OCI-LY1 (cell line): ENCODE data around the gene ERLIN1.

Experiments used
- H2AFZ ChIP-seq: fragments of 200-600 bp; sonication (generic), shearing (Covaris generic); 2 replicates; pipeline ENCODE4 v1.6.0; 2014; ENCODE audit warnings: antibody characterized with exemption, mild to moderate bottlenecking, low read length
- H3F3A ChIP-seq: fragments of 200-600 bp; sonication (generic), shearing (Covaris generic); 2 replicates; pipeline ENCODE4 v1.6.0; 2014; ENCODE audit warnings: mild to moderate bottlenecking, antibody characterized with exemption, low read length, moderate library complexity; ENCODE audit not compliant: insufficient read depth
- H3K27ac ChIP-seq: fragments of 200-600 bp; sonication (generic); 2 replicates; pipeline ENCODE4 v1.5.1; 2014; ENCODE audit warnings: low read length, mixed run types, mild to moderate bottlenecking, low read depth; ENCODE audit not compliant: poor library complexity, severe bottlenecking
- H3K27me3 ChIP-seq: fragments of 200-600 bp; sonication (generic); 2 replicates; pipeline ENCODE4 v1.6.0; 2014; ENCODE audit warnings: antibody characterized with exemption, mild to moderate bottlenecking, low read length, moderate library complexity; ENCODE audit not compliant: insufficient read depth
- H3K36me3 ChIP-seq: fragments of 200-600 bp; sonication (generic); 2 replicates; pipeline ENCODE4 v1.6.1; 2014; ENCODE audit warnings: mild to moderate bottlenecking, antibody characterized with exemption, low read length, moderate library complexity, mixed read lengths; ENCODE audit not compliant: insufficient read depth
- H3K4me1 ChIP-seq: fragments of 200-600 bp; sonication (generic); 2 replicates; pipeline ENCODE4 v1.5.1; 2014; ENCODE audit warnings: mild to moderate bottlenecking, low read length, moderate library complexity; ENCODE audit not compliant: insufficient read depth, severe bottlenecking
- H3K4me2 ChIP-seq: fragments of 200-600 bp; sonication (generic), shearing (Covaris generic); 2 replicates; pipeline ENCODE4 v1.6.1; 2014; ENCODE audit warnings: low read length
- H3K4me3 ChIP-seq: fragments of 200-600 bp; sonication (generic); 2 replicates; pipeline ENCODE4 v1.5.1; 2014; ENCODE audit warnings: low read length, low read depth, mild to moderate bottlenecking, mixed read lengths; ENCODE audit not compliant: poor library complexity, severe bottlenecking
- H3K79me2 ChIP-seq: fragments of 200-600 bp; shearing (Covaris generic); 2 replicates; pipeline ENCODE4 v1.6.1; 2016; ENCODE audit warnings: mixed run types, low read length, mixed read lengths; ENCODE audit not compliant: insufficient read depth
- H3K9ac ChIP-seq: fragments of 200-600 bp; sonication (generic), shearing (Covaris generic); 2 replicates; pipeline ENCODE4 v1.6.1; 2014; ENCODE audit warnings: mild to moderate bottlenecking, low read length, mixed read lengths
- H3K9me2 ChIP-seq: fragments of 200-600 bp; sonication (generic), shearing (Covaris generic); 2 replicates; pipeline ENCODE4 v1.6.1; 2014; ENCODE audit warnings: low read depth, mild to moderate bottlenecking, low read length, mixed read lengths
- H3K9me3 ChIP-seq: fragments of 200-600 bp; shearing (Covaris generic); 2 replicates; pipeline ENCODE4 v1.6.1; 2014; ENCODE audit warnings: low read length, mixed read lengths
- H4K20me1 ChIP-seq: fragments of 200-600 bp; sonication (generic), shearing (Covaris generic); 2 replicates; pipeline ENCODE4 v1.6.0; 2016; ENCODE audit warnings: mild to moderate bottlenecking, low read length; ENCODE audit not compliant: insufficient read depth
- EZH2 ChIP-seq: fragments of 200-600 bp; sonication (generic), shearing (Covaris generic); IDR thresholded peaks from 2 replicates; pipeline ENCODE4 v1.8.0; 2017; ENCODE audit warnings: borderline replicate concordance, mixed run types, mild to moderate bottlenecking, antibody characterized with exemption, low read length, moderate library complexity, mixed read lengths
- TF ChIP-seq, protein P1 (sequence below): fragments of 200-600 bp; sonication (generic), shearing (Covaris generic); IDR thresholded peaks from 2 replicates; pipeline ENCODE4 v1.5.1; 2017; ENCODE audit warnings: mild to moderate bottlenecking, antibody characterized with exemption, low read length, moderate library complexity, mixed read lengths

The ERLIN1 gene

DNA sequence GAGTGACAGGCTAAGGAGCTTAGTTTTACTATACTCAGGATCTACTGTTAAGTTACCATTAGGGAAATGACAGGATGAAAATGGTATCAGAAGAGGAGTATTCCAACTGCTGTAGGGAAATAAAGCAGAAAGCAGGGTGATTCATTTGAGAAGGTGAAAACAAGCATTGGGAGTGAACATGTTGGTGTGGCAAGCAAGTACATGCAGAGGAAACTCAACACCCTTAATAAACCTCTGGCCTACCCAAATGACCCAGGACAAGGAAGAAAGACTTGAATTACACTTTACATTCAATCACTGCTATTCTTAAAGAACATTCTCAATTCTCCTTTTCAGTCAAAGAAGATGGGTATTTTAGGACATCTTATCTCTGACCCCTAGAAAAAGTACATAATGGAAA is 28.7 kb downstream of the ERLIN1 start:
- no peak overlapping the region for H2AFZ ChIP-seq
- no peaks in the 10 kb centered on the region for H3K9me2 ChIP-seq
- H3K9me3 ChIP-seq: no peaks in the 10 kb centered on the region
- no peaks in the 10 kb centered on the region for H3K27me3 ChIP-seq
- H3K9ac ChIP-seq: no peak overlapping the region
- H3F3A ChIP-seq: no peaks in the 10 kb centered on the region
- no peak overlapping the region for H3K4me2 ChIP-seq
- H4K20me1 ChIP-seq: no peaks in the 10 kb centered on the region
- no peaks in the 10 kb centered on the region for H3K79me2 ChIP-seq
- H3K4me3 ChIP-seq: no peak overlapping the region
- H3K27ac ChIP-seq: no peak overlapping the region
- TF ChIP-seq, protein P1, sequence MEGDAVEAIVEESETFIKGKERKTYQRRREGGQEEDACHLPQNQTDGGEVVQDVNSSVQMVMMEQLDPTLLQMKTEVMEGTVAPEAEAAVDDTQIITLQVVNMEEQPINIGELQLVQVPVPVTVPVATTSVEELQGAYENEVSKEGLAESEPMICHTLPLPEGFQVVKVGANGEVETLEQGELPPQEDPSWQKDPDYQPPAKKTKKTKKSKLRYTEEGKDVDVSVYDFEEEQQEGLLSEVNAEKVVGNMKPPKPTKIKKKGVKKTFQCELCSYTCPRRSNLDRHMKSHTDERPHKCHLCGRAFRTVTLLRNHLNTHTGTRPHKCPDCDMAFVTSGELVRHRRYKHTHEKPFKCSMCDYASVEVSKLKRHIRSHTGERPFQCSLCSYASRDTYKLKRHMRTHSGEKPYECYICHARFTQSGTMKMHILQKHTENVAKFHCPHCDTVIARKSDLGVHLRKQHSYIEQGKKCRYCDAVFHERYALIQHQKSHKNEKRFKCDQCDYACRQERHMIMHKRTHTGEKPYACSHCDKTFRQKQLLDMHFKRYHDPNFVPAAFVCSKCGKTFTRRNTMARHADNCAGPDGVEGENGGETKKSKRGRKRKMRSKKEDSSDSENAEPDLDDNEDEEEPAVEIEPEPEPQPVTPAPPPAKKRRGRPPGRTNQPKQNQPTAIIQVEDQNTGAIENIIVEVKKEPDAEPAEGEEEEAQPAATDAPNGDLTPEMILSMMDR: no peak
- no peak for TF ChIP-seq EZH2
- H3K36me3 ChIP-seq: peaks cover 86% of the 10 kb centered on the region
- no peaks in the 10 kb centered on the region for H3K4me1 ChIP-seq

DNA sequence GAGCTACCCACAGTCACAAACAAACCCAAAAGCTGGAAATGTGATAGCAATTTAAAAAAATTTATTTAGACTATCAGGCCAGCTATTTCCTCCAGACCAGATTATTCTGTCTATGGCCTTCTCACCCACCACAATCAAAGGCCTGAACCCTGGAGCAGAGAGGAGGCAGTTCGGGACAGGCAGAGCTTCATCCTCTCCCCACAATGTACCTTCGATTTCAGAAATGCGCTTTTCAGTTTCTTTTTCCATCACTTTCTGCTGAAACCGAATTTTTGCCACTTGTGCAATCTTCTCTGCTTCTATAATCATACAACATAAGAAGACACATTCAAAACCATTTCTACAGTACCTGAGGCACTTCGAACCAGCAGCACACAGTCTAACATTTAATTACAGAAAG is 29.9 kb downstream of the ERLIN1 start:
- Histone ChIP-seq H3K79me2 (no peaks in the 10 kb centered on the region), H3K9ac (no peak overlapping the region), H3K4me3 (no peak overlapping the region), H4K20me1 (no peaks in the 10 kb centered on the region), H3K4me1 (no peaks in the 10 kb centered on the region), H3K9me3 (no peaks in the 10 kb centered on the region), H3K4me2 (no peak overlapping the region), H2AFZ (no peak overlapping the region), H3K27me3 (no peaks in the 10 kb centered on the region), H3K36me3 (peaks cover 88% of the 10 kb centered on the region), H3K9me2 (no peaks in the 10 kb centered on the region), H3K27ac (no peak overlapping the region), H3F3A (no peaks in the 10 kb centered on the region)
- TF ChIP-seq, protein P1: no peak
- TF ChIP-seq EZH2: no peak

DNA sequence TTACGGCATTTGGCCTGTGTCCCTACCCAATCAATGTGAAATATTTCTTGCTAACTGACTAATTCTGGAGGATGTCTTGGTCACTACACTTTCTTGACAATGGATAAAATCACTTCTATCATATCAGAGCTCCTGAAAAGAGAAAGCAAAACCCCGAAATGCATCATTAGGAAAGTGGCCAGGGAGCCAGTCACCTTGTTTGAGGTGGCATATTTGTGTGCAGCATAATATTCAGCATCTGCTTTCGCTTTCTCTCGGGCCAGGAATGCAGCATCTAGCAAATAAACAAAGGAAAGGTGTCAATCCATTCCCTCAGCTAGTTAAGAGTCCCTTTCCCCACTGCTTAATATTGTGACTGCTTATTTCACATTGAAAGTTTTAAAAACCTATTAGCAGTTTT is 31.2 kb downstream of the ERLIN1 start:
- Histone ChIP-seq H3K27me3 (no peaks in the 10 kb centered on the region), H3K9me3 (no peaks in the 10 kb centered on the region), H3K9me2 (no peaks in the 10 kb centered on the region), H3K27ac (no peak overlapping the region), H3K4me1 (no peaks in the 10 kb centered on the region), H2AFZ (no peak overlapping the region), H3K36me3 (peaks cover 82% of the 10 kb centered on the region), H4K20me1 (no peaks in the 10 kb centered on the region), H3F3A (no peaks in the 10 kb centered on the region), H3K4me2 (no peak overlapping the region), H3K4me3 (no peak overlapping the region), H3K9ac (no peak overlapping the region), H3K79me2 (no peaks in the 10 kb centered on the region)
- TF ChIP-seq EZH2: no peak

DNA sequence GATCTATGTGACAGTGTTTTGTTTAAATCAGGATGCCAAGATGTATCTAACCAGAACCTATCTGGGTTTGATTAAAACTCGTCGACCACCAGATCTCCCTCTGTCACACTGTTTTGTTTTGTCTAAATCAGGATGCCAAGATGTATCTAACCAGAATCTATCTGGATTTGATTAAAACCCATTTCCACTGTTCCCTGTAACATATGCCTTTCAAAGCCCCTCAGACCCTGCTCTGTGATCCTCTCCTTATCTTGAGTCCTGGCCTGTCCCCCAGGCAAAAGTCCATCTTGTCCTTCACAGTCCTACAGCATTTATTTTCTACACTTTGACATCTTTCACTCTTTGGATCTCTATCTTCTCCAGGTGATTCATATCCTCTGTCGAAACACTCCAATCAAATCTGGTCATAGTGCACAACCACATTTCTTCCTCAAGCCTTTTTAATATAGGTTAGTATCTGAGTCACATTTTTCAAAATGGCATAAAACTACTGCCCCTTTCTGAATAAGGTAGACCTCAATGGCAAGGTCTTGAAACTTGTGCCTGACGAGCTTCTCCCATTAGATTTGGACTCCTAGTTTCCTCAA is 32.5 kb downstream of the ERLIN1 start:
- no peaks in the 10 kb centered on the region for H3K79me2 ChIP-seq
- TF ChIP-seq EZH2: no peak
- TF ChIP-seq, protein P1: no peak
- no peaks in the 10 kb centered on the region for H3K4me1 ChIP-seq
- no peak overlapping the region for H3K4me2 ChIP-seq
- no peak overlapping the region for H3K4me3 ChIP-seq
- H3K36me3 ChIP-seq: peaks cover 69% of the 10 kb centered on the region
- H4K20me1 ChIP-seq: no peaks in the 10 kb centered on the region
- H3K9ac ChIP-seq: no peak overlapping the region
- H3K9me3 ChIP-seq: no peaks in the 10 kb centered on the region
- H3F3A ChIP-seq: no peaks in the 10 kb centered on the region
- H3K27ac ChIP-seq: no peak overlapping the region
- H2AFZ ChIP-seq: no peak overlapping the region
- H3K9me2 ChIP-seq: no peaks in the 10 kb centered on the region
- H3K27me3 ChIP-seq: no peaks in the 10 kb centered on the region
